NCI-H526 treated with DMSO at 0.1 percent for 48 hours (cell line): ENCODE measurements around the gene CLIC5.

ENCODE experiments used
- DNase-seq: peaks from one replicate; lab custom pipeline; 2025; lab: John Stamatoyannopoulos, UW

CLIC5 gene

GRCh38 chr6:45892196-45892595 lies 123.5 kb downstream of the CLIC5 start:
- no peak for DNase-seq

DNA sequence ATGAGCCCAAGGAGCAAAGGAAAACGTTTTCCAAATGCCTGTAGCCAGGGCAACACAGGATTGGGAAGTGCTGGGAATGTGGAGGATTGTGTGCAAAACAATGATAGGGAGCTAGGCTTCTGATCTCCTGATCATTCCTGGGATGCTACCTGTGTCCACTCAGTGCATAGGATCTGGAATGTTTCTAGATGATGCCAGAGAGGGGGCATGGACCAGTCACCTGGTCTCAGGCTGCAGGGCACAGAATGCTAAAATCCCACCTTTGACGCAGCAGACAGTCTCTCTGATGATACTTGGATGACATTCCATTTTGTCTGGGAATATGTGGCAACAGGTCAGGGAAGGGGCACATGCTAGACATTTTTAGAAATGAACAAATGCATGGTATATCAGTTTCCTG lies 128.9 kb downstream of the CLIC5 start:
- DNase-seq = no peak

DNA sequence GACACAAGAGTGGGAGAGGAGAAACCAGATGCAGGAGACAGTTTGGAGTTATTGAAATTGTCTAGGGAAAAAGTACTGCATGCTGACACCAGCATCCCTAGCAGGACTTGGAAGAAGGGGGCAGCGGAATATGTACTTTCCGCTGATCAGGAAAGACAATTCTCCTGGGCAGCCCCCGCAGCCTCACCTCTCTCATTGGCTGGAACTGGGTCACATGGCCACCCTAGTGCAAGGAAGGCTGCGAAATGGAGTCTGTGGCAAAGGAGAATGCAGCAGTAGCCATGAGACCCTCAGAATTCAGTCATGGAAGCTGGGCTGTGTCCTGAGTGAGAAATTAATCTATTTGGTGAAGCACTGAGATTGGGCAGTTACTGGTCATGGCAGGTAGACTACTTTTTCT lies 131.3 kb downstream of the CLIC5 start:
- DNase-seq = no peak

- no peak for DNase-seq
These were observed 133.0 kb downstream of the CLIC5 start for GRCh38 chr6:45882671-45883070.

DNA sequence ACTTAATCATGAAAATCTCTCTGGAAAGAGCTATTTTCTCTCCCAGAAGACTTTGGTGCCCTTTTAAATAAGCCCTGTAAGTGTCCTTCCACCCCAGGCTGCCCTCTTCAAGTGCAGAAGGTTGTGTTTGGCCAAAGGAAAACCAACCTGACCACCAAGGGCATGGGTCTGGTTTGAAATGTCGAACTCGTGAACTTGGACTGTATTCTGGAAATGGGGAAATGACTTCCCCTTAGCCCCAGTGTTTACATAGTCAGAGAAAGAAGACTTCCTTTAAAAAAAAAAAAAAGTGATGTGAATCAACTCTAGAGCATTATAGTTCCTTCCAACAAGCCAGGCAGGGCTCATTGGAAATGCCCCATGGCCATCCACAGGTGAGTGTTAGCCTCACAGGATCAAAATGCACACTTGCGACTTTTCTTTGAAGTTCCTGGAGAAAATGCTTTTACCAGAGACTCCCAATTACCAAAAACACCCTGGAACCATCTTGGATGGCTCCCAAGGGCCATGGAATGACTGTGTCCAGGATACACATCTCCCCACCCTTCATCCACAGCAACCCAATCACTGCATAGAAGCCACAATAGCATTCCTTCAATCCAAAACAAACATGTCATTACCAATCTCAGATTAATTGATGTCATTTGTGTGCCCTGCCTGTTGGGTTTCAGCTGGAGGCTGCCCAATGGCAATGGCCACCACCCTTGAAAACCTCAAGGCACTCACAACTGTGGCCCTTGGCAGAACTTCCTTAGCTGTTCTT lies 133.8 kb downstream of the CLIC5 start:
- no peak for DNase-seq

DNA sequence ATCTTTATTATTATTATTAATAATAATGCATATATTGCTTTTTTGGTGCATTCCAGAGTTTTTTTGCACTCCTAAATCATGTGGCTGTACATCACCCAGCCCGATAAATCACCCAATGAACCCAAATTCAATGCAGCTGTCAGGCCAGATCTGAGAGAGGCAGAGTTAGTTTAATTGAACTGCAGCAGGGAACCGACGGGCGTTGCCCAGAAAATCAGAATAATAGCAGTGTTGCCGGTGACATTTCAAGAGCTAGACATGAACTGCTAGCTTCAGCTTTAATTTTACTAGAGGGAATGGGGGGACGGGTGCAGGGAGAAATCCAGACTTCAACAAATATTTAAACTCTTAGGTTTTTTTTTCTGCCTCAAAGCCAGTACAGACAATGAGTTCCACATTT lies 135.0 kb downstream of the CLIC5 start:
- DNase-seq = no peak

- no peak for DNase-seq
These were observed 135.5 kb downstream of the CLIC5 start for GRCh38 chr6:45880159-45880558.

DNA sequence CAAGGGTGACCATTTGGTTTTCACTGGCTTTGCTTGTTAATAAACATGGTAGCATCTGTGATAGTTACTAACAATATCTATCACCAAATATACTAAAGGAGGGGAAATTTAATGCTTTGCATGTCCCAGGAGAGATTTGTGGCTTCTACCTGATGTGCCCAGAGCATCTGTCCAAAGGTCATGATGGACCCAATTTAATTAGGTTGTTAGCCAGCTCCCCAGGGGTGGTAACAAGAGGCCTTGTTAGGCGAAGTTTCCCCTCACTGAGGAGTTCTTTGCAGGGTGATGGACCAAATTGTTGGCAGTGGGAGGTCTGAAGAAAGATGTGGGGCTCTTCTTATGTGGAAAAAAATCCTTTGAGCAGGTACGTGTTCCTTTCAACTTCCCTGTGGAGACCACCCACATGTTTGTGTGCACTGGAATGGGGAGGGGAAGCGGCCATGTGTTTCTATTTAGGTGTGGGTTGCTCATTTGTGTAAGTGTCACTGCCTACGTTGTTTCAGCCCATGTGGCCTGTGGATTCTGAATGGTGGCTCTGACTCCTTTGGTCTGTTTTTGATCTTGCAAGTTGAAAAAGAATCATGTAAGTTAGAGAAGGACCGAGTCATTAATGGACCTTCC lies 137.6 kb downstream of the CLIC5 start:
- no peak for DNase-seq

DNA sequence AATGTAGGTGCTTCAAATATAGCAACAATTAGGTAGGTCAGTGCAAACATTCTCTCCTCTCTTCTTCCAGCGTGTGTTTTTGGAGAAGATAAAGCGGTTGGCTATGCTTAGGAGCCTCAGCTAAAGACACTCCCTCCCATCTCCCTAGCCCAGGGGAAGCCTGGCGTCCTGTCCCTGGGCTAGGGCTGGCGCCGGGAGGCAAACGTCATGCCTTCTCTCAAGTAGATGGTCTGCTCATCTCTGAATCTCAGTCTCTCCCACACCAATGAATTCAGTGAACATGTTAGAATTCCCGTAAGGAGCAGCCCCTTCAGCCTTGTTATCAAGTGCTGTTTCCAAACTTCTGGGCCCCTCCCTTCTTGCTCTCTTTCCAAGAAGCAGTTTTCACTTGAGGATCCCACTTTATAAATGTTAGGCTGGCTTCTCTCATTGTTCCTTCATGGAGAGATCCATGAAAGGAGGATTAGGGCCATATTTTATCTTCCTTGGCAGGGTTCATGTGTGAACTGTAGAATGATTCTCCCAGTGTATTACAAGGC lies 142.8 kb downstream of the CLIC5 start:
- DNase-seq = no peak

- no peak for DNase-seq
These were observed 145.1 kb downstream of the CLIC5 start for GRCh38 chr6:45870531-45870930.

DNA sequence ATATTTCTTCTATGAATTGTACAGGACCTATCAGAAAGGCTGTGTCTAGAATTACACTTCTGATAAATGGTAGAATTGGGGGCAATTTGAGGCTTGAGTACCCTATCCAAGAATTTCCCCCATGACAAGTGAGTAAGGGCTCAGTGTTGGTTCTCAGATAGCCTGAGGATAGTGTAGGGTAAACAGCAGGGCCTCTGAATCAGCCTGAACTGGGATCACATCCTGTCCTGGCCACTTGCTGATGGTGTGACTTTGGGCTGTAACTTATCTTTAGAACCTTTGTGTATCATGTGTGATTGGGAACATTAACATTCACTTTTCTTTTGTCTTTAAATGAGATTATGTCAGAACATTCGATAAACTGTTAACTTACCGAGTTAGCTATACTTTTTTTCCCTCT lies 151.0 kb downstream of the CLIC5 start:
- no peak for DNase-seq

GRCh38 chr6:45858691-45859090 lies 157.0 kb downstream of the CLIC5 start:
- DNase-seq = no peak

GRCh38 chr6:45857827-45858226 lies 157.8 kb downstream of the CLIC5 start:
- no peak for DNase-seq

DNA sequence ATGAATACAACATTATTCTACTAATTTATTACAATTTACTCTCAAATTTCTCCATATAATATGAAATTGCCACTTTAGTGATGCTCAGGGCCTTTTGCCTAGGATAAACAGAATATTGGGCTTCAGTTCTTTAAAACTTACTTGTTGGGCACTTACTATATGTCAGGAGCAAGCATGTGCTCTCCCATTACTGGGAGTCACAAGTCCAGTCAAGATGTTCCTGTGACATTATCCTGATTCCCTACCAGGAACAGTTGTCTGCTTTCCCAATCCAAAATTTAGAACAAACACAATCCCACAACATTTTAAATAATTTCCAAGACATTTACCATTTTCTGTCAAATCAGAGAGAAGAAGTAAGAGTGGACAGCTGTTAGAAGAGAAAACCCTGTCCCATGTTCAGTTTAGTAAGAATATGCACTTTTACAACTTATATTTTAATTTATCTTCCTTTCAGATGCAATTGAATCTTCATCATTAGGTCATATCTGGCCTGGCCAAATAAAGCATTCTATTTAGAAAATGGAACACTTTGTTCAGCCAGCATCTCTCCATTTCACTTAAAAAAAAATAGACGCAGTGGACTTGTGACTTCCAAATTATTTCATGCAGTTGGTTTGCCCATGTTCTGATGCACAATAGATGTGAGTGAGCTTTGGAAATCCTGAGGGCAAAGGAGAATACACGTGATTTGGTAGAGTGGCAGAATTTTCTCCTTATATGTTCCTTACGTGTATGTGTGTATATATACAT lies 159.8 kb downstream of the CLIC5 start:
- no peak for DNase-seq

- DNase-seq = no peak
These were observed 161.4 kb downstream of the CLIC5 start for GRCh38 chr6:45854149-45854742.

DNA sequence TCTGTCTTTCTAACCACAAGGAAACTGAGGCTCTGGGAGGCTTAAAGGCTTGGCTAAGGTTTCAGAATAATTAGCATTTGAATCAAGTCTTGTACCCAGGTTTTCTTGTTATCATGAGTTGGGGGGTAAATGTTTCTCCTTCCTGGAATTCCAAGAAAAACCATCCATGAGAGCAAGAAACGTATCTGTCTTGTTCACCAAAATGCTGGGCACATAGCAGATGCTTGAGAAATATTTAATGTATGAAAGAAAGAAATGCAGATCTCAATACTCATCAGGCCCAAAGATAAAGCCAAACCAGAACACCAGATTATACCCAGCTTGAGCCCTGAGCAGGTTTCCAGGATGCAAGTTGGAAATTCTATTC lies 164.6 kb downstream of the CLIC5 start:
- no peak for DNase-seq

DNA sequence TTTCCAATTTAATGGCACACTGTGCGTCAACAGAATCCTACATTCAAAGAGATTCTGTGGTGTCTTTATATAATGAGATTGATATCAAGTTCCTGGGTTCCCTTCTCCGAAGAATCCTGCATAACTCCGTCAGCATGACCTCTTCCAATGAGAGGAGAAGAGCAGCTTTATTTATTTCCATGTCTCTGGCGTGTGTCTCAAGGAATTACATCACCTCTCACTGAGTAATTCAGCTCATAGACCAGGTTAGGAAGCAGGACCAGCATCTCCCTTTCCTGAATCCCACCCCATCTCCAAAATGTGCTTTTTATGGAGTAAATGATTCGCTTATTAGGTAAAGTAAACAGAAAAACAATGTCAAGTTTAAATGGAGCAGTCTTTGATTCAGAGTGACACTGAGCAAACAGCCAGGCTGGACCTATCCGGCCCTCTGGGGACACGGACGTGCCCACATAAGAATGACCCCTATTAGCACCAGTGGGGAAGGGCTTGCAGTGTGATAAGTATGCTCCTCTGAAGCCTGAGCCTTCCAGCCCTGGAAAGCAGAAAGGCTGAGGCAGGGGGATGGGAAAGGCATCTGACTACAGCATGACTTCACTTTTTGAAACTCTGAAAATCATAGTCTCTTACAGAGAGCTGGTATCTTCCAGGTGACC lies 165.2 kb downstream of the CLIC5 start:
- no peak for DNase-seq

GRCh38 chr6:45845567-45845966 lies 170.1 kb downstream of the CLIC5 start:
- no peak for DNase-seq

DNA sequence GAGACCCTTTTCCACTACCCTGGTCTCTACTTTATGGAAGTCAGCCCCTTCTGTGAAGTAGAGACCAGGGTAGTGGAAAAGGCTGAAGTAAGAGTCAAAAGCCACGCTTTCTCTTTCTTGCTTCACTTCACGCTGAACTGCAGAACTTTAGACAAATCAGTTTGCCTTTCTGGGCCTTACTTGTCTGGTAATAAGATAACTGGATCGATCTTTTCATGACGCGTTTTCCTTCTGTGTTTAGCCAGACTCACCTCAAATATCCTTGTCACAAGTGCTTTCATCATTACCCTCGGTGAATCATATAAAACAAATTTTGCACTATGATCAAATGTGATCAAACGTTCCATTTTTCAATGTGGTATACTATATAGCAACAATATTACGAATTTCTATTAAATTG lies 170.7 kb downstream of the CLIC5 start:
- no peak for DNase-seq

GRCh38 chr6:45843848-45844521 lies 171.7 kb downstream of the CLIC5 start:
- no peak for DNase-seq

- no peak for DNase-seq
These were observed 174.6 kb downstream of the CLIC5 start for GRCh38 chr6:45841062-45841461.
